PFSK-1 (cell line): ENCODE measurements around the gene NCK2.

Source experiments
- FOXP2 ChIP-seq: optimal IDR thresholded peaks from 2 replicates; pipeline ENCODE3; 2011; ENCODE audit warnings: borderline replicate concordance, control low read depth, inconsistent platforms; ENCODE audit not compliant: insufficient read depth; ENCODE audit errors: extremely low read length, extremely low read depth
- POLR2AphosphoS5 ChIP-seq: IDR thresholded peaks from 2 replicates; pipeline ENCODE4 v1.6.1; 2012; ENCODE audit warnings: low read depth, mild to moderate bottlenecking, control low read depth, low read length, moderate library complexity
- REST ChIP-seq, 2 experiments: IDR thresholded peaks; 2 replicates each; pipeline versions ENCODE4 v1.6.1 to v1.8.0; 2011 to 2012; ENCODE audit warnings: low read depth in 2 of 2, low read length in 2 of 2, control low read depth in 1 of 2, inconsistent platforms in 1 of 2, mild to moderate bottlenecking in 1 of 2, moderate library complexity in 1 of 2; ENCODE audit not compliant: insufficient read depth in 1 of 2
- SIN3A ChIP-seq: IDR thresholded peaks from 2 replicates; pipeline ENCODE4 v1.6.1; 2012; ENCODE audit warnings: mild to moderate bottlenecking, low read length, moderate library complexity, borderline replicate concordance; ENCODE audit not compliant: insufficient read depth
- TAF1 ChIP-seq: IDR thresholded peaks from 2 replicates; pipeline ENCODE4 v1.6.1; 2012; ENCODE audit warnings: low read length, control low read depth, borderline replicate concordance; ENCODE audit not compliant: insufficient read depth

Gene NCK2

GRCh38 chr2:105906481-105906880, 161.8 kb downstream of the NCK2 start:
- no peak for TF ChIP-seq POLR2AphosphoS5
- TF ChIP-seq REST (IDR thresholded peaks at IDR 0.05; ENCODE audit: insufficient read depth in 1 of 2, low read depth in 2 of 2, low read length in 2 of 2), result no peak
- TF ChIP-seq FOXP2, result no peak

- TF ChIP-seq SIN3A (no peak), REST (IDR thresholded peaks at IDR 0.05; ENCODE audit: insufficient read depth in 1 of 2, low read depth in 2 of 2, low read length in 2 of 2) (no peak), POLR2AphosphoS5 (no peak), TAF1 (no peak), FOXP2 (no peak)
Measured at GRCh38 chr2:105907184-105907583, 162.5 kb downstream of the NCK2 start.

DNA sequence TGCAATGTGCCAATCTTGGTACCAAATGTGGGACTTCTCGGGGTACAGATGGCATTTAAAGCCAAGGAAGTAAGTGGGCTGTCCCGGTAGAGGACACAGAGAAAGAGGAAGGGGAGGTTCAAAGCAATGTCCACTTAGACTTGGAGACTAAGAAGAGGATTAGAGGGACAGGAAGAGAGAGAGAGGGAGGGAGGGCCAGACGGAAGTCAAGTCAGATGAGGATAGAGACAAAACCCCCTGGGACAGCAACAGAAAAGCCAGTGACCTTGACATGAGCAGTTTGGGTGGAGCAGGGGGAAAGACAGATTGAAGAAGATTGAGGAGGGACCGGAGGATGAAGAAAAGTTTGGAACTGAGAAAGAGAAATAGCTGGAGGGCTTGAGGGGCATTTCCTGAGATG, 164.5 kb downstream of the NCK2 start:
- TF ChIP-seq TAF1, result no peak
- TF ChIP-seq REST (IDR thresholded peaks at IDR 0.05; ENCODE audit: insufficient read depth in 1 of 2, low read depth in 2 of 2, low read length in 2 of 2), result no peak
- TF ChIP-seq POLR2AphosphoS5, result no peak
- TF ChIP-seq FOXP2, result no peak
- TF ChIP-seq SIN3A, result no peak

GRCh38 chr2:105910497-105911238, 166.0 kb downstream of the NCK2 start:
- TF ChIP-seq POLR2AphosphoS5, result no peak
- no peak for TF ChIP-seq FOXP2
- no peak for TF ChIP-seq SIN3A
- TF ChIP-seq TAF1, result no peak
- TF ChIP-seq REST (IDR thresholded peaks at IDR 0.05; ENCODE audit: insufficient read depth in 1 of 2, low read depth in 2 of 2, low read length in 2 of 2), result no peak

DNA sequence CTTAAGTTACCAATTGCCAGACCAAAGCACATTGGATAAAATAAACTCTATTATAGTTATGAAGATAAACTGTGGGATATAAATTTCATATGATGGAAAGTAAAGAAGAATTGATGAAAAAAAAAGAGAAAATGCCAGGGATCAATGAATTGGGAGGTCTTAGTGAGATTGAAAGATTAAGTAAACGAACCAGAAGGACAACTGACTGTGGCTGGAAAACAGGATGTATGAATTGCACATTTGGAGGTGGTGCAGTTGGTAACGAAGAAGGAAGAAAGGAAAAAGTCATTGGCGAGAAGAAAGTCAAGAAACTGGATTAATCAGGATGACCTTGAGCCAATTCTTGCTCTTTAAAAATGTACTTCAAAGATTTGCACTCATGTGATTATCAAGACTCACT, 166.7 kb downstream of the NCK2 start:
- TF ChIP-seq SIN3A, result no peak
- no peak for TF ChIP-seq TAF1
- no peak for TF ChIP-seq FOXP2
- no peak for TF ChIP-seq REST (IDR thresholded peaks at IDR 0.05; ENCODE audit: insufficient read depth in 1 of 2, low read depth in 2 of 2, low read length in 2 of 2)
- no peak for TF ChIP-seq POLR2AphosphoS5
